ENCODE measurements around the gene AFF3.

AFF3 gene

DNA sequence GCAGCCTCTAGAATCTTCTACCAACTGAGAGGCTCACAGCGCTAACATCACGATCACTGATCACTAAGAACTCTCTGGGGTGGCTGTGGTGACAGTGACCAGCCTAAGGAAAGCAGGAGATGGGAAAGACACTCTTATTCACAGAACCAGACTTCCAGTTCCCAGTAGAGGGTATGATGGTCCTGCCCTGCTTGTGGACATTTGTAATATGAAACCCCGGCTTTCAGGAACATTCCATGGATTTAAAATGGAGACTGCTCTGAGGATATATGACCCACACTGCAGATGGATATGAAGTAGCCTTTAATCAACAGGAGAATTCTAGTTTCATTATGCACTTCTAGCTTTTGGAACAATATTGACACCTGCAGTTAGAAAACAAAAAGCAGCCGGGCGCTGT lies 131.8 kb downstream of the AFF3 start:
- peak; percentile 7 for DNase-seq (ENCODE audit: low read depth)

GRCh38 chr2:100009743-100010142 lies 132.6 kb downstream of the AFF3 start:
- DNase-seq (ENCODE audit: low read depth), result no peak

- DNase-seq (ENCODE audit: low read depth), result peak; percentile 87
Measured at GRCh38 chr2:100008956-100009355, 133.4 kb downstream of the AFF3 start.

- no peak for DNase-seq (ENCODE audit: low read depth)
Measured at GRCh38 chr2:100006516-100006915, 135.9 kb downstream of the AFF3 start.

DNA sequence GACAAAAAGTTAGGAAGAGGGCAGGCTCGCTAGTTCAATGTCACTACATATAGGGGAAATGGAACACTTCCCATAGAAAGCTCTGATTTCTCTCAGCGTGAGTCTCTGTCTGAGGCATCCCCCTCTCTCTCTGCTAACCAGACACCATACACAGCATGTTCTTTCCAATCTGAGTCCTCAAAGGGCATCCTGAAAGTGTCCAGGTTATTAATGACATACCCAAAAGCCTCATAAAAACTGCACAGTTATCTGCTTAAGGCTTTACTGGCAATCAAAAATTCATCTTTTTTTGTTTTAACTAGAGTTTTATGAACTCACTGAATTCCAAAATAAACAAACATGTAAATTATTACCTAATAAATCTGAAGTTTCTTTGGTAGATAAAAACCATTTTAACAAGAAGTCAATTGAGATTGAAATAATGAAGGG lies 137.4 kb downstream of the AFF3 start:
- DNase-seq (ENCODE audit: low read depth), result no peak

- no peak for DNase-seq (ENCODE audit: low read depth)
Measured at GRCh38 chr2:100004348-100004884, 138.0 kb downstream of the AFF3 start.

- DNase-seq (ENCODE audit: low read depth), result no peak
Measured at GRCh38 chr2:100002059-100002458, 140.3 kb downstream of the AFF3 start.

- DNase-seq (ENCODE audit: low read depth), result no peak
Measured at GRCh38 chr2:100000915-100001707, 141.3 kb downstream of the AFF3 start.

- DNase-seq (ENCODE audit: low read depth), result no peak
Measured at GRCh38 chr2:99998651-99999320, 143.6 kb downstream of the AFF3 start.

GRCh38 chr2:99989905-99990304 lies 152.5 kb downstream of the AFF3 start:
- no peak for DNase-seq (ENCODE audit: low read depth)

DNA sequence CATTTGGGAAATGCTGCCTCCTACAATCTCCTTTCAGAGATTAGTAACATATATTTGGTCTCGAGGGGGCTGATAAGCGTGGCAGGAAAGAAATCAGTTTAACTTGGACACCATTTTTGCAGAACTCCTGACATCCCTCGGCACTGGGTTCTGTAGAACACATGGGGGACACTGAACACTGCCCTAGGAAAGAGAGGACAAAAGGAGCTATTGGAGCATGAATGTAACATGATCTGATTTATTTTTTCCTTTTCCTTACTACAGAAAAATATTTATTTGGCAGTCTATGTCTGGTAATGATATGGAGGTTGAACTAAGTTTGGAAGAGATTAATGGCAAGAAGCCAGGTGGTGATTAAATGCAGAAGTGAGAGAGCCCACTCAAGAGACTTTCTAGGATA lies 153.8 kb downstream of the AFF3 start:
- DNase-seq (ENCODE audit: low read depth), result no peak

GRCh38 chr2:99987160-99987559 lies 155.2 kb downstream of the AFF3 start:
- DNase-seq (ENCODE audit: low read depth), result no peak

- no peak for DNase-seq (ENCODE audit: low read depth)
Measured at GRCh38 chr2:99984799-99985515, 157.4 kb downstream of the AFF3 start.

- no peak for DNase-seq (ENCODE audit: low read depth)
Measured at GRCh38 chr2:99982744-99983143, 159.6 kb downstream of the AFF3 start.

DNA sequence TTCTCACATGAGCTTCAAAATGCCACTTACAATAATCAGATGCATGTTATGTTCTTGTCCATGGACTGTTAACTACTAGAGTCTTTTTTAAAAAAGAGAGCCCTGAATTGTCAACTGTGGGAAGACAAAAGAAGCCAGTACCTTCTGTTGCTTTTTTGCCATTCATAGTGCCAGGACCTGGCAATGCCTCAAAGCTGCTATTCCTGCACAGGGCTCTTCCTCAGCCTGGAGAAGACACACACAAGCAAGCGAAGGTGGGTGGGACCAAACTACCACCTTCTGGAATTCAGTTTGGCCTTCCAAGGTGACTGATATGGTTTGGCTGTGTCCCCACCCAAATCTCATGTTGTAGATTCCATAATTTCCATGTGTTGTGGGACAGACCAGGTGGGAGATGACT lies 160.6 kb downstream of the AFF3 start:
- DNase-seq (ENCODE audit: low read depth), result no peak

DNA sequence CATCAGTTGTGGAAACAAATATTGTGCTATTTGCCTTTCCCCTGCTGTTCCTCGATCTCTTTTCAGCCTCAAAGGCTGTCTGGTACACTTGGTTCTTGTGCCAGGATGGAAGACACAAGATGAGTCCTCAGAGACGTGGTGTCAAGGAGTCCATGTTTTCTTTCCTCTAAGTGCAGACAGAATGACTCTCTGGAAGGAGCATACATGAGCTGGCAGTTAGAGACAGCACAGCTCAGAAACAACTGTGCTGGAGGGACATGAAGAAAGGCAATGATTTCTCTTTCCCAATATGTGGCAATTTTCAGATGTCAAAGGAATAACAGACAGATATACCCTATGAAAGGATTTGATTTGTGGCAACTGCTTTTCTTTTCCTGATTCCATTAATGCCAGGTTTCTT lies 162.2 kb downstream of the AFF3 start:
- no peak for DNase-seq (ENCODE audit: low read depth)

DNA sequence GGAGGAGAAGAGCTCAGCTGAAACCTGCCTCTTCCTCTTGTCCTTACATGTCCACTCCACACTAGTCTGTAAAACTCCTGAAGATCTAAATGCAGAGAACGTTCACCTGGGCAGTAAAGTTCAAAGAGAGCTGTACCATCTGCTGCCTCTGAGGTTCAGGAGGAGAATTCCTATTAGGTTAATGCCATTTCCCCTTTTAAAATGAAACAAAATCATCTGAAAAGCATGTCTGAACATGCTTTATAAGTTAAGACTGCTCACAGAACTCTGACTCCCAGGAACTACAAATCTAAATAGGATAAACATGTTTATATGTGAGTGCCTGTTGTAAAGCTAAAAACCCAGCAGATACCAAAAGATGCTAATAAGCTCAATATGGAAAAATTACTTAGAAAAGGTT lies 164.4 kb downstream of the AFF3 start:
- no peak for DNase-seq (ENCODE audit: low read depth)

DNA sequence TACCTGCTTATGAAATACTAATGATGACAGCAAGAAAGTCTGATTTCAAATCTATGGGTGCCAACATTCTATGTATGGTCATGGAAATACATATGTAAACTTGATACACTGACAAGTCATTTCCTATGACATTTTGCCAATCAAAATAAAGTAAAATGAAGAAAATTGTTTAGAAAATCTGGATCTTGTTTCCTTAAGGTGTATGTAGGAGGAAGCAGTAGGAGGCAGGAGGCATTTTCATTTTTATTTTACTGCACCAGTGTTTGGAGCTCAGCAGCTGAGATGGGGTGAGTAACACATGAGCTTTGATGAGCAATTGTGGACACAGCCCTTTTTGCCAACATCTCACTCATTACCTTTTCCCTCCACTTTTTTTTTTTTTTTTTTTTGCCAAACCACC lies 167.0 kb downstream of the AFF3 start:
- peak; percentile 19 for DNase-seq (ENCODE audit: low read depth)

DNA sequence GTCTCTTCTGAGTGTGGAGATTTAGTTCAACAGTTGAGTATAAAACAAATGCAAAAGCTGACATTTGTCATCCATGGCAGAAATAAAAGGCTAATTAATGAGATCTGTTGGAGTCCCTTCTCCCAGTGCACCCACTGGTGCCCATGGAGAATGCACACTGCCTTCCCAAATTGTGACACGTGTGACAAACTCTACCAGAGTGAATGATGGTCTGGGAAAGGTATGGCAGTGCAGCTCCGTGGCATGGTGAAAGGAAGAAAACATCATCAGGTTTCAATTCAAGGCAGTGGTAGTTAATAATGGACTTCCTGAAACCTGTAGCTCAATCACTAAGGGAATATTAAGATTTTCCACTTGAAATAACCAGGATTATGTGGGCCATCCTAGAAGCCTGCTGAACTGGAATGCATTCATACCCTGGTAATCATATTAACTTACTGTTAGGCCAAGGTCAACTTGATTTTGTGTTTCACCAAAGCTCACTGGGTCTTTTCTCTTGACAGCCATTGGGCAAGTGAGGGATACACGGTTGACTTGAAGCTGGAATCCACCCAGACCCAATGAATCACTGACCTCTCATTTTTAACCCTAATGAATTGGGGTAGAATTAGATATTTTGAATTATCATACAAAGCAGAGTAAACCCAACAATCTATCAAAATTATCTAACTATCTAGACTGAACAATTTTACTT lies 167.6 kb downstream of the AFF3 start:
- peak; percentile 27 for DNase-seq (ENCODE audit: low read depth)

- peak; percentile 66 for DNase-seq (ENCODE audit: low read depth)
Measured at GRCh38 chr2:99974275-99974674, 168.1 kb downstream of the AFF3 start.

- DNase-seq (ENCODE audit: low read depth), result no peak
Measured at GRCh38 chr2:99971326-99971900, 171.0 kb downstream of the AFF3 start.
